Tibial nerve (tissue), 4 donors: ENCODE results near the gene COBL. TPM values are rescaled to one million over a fixed set of nuclear protein-coding genes. Genes with fewer than 3 reads are reported as not detected.
"Not testable (repeated sequence)": the region's sequence is repeated elsewhere in the genome, so short reads cannot be mapped to it uniquely, and the experiment has no call there.

Experiments used
- DNase-seq, 2 donors: peaks; one replicate each; pipeline ENCODE4 v3.0.0-alpha.2; 2019; ENCODE audit warnings: low spot score in 2 of 2
- H3K27ac ChIP-seq, 4 donors: fragments of 200-600 bp; sonication (generic) in 3 of 4; one replicate each; pipeline ENCODE4 v1.5.1; 2017 to 2019; ENCODE audit warnings: mild to moderate bottlenecking in 1 of 4
- H3K27me3 ChIP-seq, 2 donors: fragments of 200-600 bp; sonication (generic) in 1 of 2; one replicate each; pipeline versions ENCODE4 v1.5.1 to v1.6.0; 2017 to 2019
- H3K36me3 ChIP-seq, 3 donors: fragments of 200-600 bp; sonication (generic); one replicate each; pipeline ENCODE4 v1.5.1; 2018 to 2019
- H3K4me1 ChIP-seq, 4 donors: fragments of 200-600 bp; sonication (generic) in 3 of 4; one replicate each; pipeline ENCODE4 v1.5.1; 2017 to 2019
- H3K4me3 ChIP-seq, 4 donors: fragments of 200-600 bp; sonication (generic) in 3 of 4; one replicate each; pipeline ENCODE4 v1.5.1; 2017 to 2019; ENCODE audit warnings: mild to moderate bottlenecking in 1 of 4, moderate library complexity in 1 of 4
- H3K9me3 ChIP-seq, 4 donors: fragments of 200-600 bp; sonication (generic) in 3 of 4; one replicate each; pipeline ENCODE4 v1.5.1; 2017 to 2019
- CTCF ChIP-seq, 5 experiments: fragments of 200-600 bp in 3 of 5; fragments of 450-650 bp in 2 of 5; sonication (generic) in 3 of 5; IDR thresholded peaks; one replicate each; pipeline ENCODE4 v1.5.1; 2016 to 2019; ENCODE audit warnings: antibody characterized with exemption in 5 of 5, mild to moderate bottlenecking in 3 of 5, moderate library complexity in 2 of 5
- EP300 ChIP-seq, 2 donors: sonication (generic); formaldehyde crosslinking; IDR thresholded peaks; one replicate each; pipeline ENCODE4 v1.6.1; 2017; ENCODE audit warnings: antibody characterized with exemption in 2 of 2, mild to moderate bottlenecking in 1 of 2
- POLR2A ChIP-seq, 2 donors: fragments of 450-650 bp; IDR thresholded peaks; one replicate each; pipeline ENCODE4 v1.6.1; 2017; ENCODE audit warnings: antibody characterized with exemption in 2 of 2, mild to moderate bottlenecking in 2 of 2, moderate library complexity in 2 of 2
- WGBS, 2 donors: methylation state at CpG; one replicate each; pipeline ENCODE4 v1.1.5; 2018; 5-methylcytosine and 5-hydroxymethylcytosine counted together
- total RNA-seq, 4 donors: library from RNA; depleted of rRNA; stranded (reverse); fragments of >200 nt; gene quantifications; one replicate each; pipeline ENCODE4 v1.1.0, GENCODE V29; 2016

Gene COBL
- total RNA-seq, 4 donors from 2014 or later, result 6.3 to 18.1 (median 8.1) TPM

- WGBS, 2 donors, result 52 to 68% methylated on average over 3 of the region's 3 CpGs
Measured at GRCh38 chr7:51006483-51007235, 309.9 kb downstream of the COBL start.

GRCh38 chr7:51005074-51005473 is 311.5 kb downstream of the COBL start:
- no peaks in the 10 kb centered on the region for H3K36me3 ChIP-seq
- H3K4me1 ChIP-seq, result peaks cover 0 to 2% (median 0%) of the 10 kb centered on the region in 4 donors
- H3K27ac ChIP-seq, result no peak overlapping the region
- DNase-seq, result no peak
- TF ChIP-seq EP300 (IDR thresholded peaks at IDR 0.05) (no peak), CTCF (IDR thresholded peaks at IDR 0.05) (no peak), POLR2A (IDR thresholded peaks at IDR 0.05) (no peak)
- WGBS, 2 donors, result 91 to 93% methylated on average over 2 of the region's 2 CpGs
- H3K9me3 ChIP-seq, result peaks cover 0 to 4% (median 0%) of the 10 kb centered on the region in 4 donors
- H3K27me3 ChIP-seq, result no peaks in the 10 kb centered on the region
- H3K4me3 ChIP-seq, result no peak overlapping the region

More at GRCh38 chr7:51006483-51007235, 309.9 kb downstream of the COBL start:
- Histone ChIP-seq H3K4me3 (no peak overlapping the region), H3K36me3 (no peaks in the 10 kb centered on the region), H3K27ac (no peak overlapping the region), H3K4me1 (peaks cover 0 to 7% (median 0%) of the 10 kb centered on the region in 4 donors), H3K27me3 (no peaks in the 10 kb centered on the region), H3K9me3 (no peaks in the 10 kb centered on the region)
- DNase-seq, result no peak
- no peak for TF ChIP-seq EP300 (IDR thresholded peaks at IDR 0.05)
- no peak for TF ChIP-seq CTCF (IDR thresholded peaks at IDR 0.05)
- TF ChIP-seq POLR2A (IDR thresholded peaks at IDR 0.05), result no peak

GRCh38 chr7:51000956-51001355 is 315.7 kb downstream of the COBL start:
- no peak for DNase-seq
- TF ChIP-seq EP300 (IDR thresholded peaks at IDR 0.05) (no peak), POLR2A (IDR thresholded peaks at IDR 0.05) (no peak), CTCF (IDR thresholded peaks at IDR 0.05) (no peak)
- WGBS, 2 donors, result 55 to 59% methylated on average over 3 of the region's 3 CpGs
- Histone ChIP-seq H3K36me3 (no peaks in the 10 kb centered on the region), H3K27ac (no peak overlapping the region), H3K9me3 (peaks cover 0 to 4% (median 0%) of the 10 kb centered on the region in 4 donors), H3K27me3 (no peaks in the 10 kb centered on the region), H3K4me1 (no peaks in the 10 kb centered on the region), H3K4me3 (no peak overlapping the region)

- no peaks in the 10 kb centered on the region for H3K36me3 ChIP-seq
- 78 to 86% methylated on average over 5 of the region's 5 CpGs for WGBS, 2 donors
- no peaks in the 10 kb centered on the region for H3K27me3 ChIP-seq
- TF ChIP-seq EP300 (IDR thresholded peaks at IDR 0.05), result no peak
- TF ChIP-seq CTCF (IDR thresholded peaks at IDR 0.05), result no peak
- no peak for TF ChIP-seq POLR2A (IDR thresholded peaks at IDR 0.05)
- H3K27ac ChIP-seq, result no peak overlapping the region
- H3K4me1 ChIP-seq, result no peaks in the 10 kb centered on the region
- no peak for DNase-seq
- H3K9me3 ChIP-seq, result no peaks in the 10 kb centered on the region
- H3K4me3 ChIP-seq, result no peak overlapping the region
Measured at GRCh38 chr7:50994753-50995319, 321.8 kb downstream of the COBL start.

GRCh38 chr7:50990214-50990613 is 326.4 kb downstream of the COBL start:
- not testable (repeated sequence) for H3K36me3 ChIP-seq, H3K27ac ChIP-seq, H3K9me3 ChIP-seq, H3K27me3 ChIP-seq, H3K4me3 ChIP-seq, H3K4me1 ChIP-seq, DNase-seq
- 96 to 97% methylated on average over 1 of the region's 1 CpG for WGBS, 2 donors
